Suprapubic skin (tissue), 4 donors: Measurements from ENCODE around the gene IGFL3. TPM values are rescaled to one million over a fixed set of nuclear protein-coding genes. Genes with fewer than 3 reads are reported as not detected.
A peak's percentile ranks its signal among the peaks of the same experiment; 100 is the strongest.

Source experiments
- DNase-seq, 2 donors: peaks; one replicate each; pipeline ENCODE4 v3.0.0-alpha.2; 2019; ENCODE audit warnings: low spot score in 2 of 2
- H3K27ac ChIP-seq: fragments of 200-600 bp; sonication (generic); one replicate; pipeline ENCODE4 v1.5.1; 2019
- H3K27me3 ChIP-seq: fragments of 200-600 bp; sonication (generic); one replicate; pipeline ENCODE4 v1.5.1; 2019
- H3K36me3 ChIP-seq: fragments of 200-600 bp; sonication (generic); one replicate; pipeline ENCODE4 v1.5.1; 2019
- H3K4me1 ChIP-seq: fragments of 200-600 bp; sonication (generic); one replicate; pipeline ENCODE4 v1.5.1; 2019
- H3K4me3 ChIP-seq: fragments of 200-600 bp; sonication (generic); one replicate; pipeline ENCODE4 v1.5.1; 2019; ENCODE audit warnings: mild to moderate bottlenecking
- H3K9me3 ChIP-seq: fragments of 200-600 bp; sonication (generic); one replicate; pipeline ENCODE4 v1.5.1; 2019
- EP300 ChIP-seq: sonication (generic); formaldehyde crosslinking; IDR thresholded peaks from one replicate; pipeline ENCODE4 v1.6.1; 2017; ENCODE audit warnings: antibody characterized with exemption
- POLR2A ChIP-seq, 2 donors: fragments of 450-650 bp; IDR thresholded peaks; one replicate each; pipeline ENCODE4 v1.6.1; 2017; ENCODE audit warnings: antibody characterized with exemption in 2 of 2, mild to moderate bottlenecking in 2 of 2, moderate library complexity in 2 of 2
- POLR2AphosphoS5 ChIP-seq, 3 donors: sonication (generic); formaldehyde crosslinking; IDR thresholded peaks; one replicate each; pipeline ENCODE4 v1.6.1; 2017; ENCODE audit warnings: antibody characterized with exemption in 3 of 3
- WGBS: methylation state at CpG from one replicate; pipeline ENCODE4 v1.1.5; 2018; 5-methylcytosine and 5-hydroxymethylcytosine counted together
- total RNA-seq, 4 donors: library from RNA; depleted of rRNA; stranded (reverse); fragments of >200 nt; gene quantifications; one replicate each; pipeline ENCODE4 v1.1.0, GENCODE V29; 2016
- TF ChIP-seq, protein P1 (sequence below), 2 donors: fragments of 200-600 bp in 1 of 2; fragments of 450-650 bp in 1 of 2; sonication (generic) in 1 of 2; IDR thresholded peaks; one replicate each; pipeline ENCODE4 v1.5.1; 2016 to 2019; ENCODE audit warnings: antibody characterized with exemption in 2 of 2, mild to moderate bottlenecking in 1 of 2, moderate library complexity in 1 of 2

The IGFL3 gene
- total RNA-seq, 4 donors from 2014 or later = 10.2 to 49.4 (median 16.8) TPM

GRCh38 chr19:46076951-46077814 lies 47.3 kb downstream of the IGFL3 start:
- H3K36me3 ChIP-seq = no peaks in the 10 kb centered on the region
- 2% methylated on average over 30 of the region's 50 CpGs for WGBS
- TF ChIP-seq, protein P1, sequence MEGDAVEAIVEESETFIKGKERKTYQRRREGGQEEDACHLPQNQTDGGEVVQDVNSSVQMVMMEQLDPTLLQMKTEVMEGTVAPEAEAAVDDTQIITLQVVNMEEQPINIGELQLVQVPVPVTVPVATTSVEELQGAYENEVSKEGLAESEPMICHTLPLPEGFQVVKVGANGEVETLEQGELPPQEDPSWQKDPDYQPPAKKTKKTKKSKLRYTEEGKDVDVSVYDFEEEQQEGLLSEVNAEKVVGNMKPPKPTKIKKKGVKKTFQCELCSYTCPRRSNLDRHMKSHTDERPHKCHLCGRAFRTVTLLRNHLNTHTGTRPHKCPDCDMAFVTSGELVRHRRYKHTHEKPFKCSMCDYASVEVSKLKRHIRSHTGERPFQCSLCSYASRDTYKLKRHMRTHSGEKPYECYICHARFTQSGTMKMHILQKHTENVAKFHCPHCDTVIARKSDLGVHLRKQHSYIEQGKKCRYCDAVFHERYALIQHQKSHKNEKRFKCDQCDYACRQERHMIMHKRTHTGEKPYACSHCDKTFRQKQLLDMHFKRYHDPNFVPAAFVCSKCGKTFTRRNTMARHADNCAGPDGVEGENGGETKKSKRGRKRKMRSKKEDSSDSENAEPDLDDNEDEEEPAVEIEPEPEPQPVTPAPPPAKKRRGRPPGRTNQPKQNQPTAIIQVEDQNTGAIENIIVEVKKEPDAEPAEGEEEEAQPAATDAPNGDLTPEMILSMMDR (IDR thresholded peaks at IDR 0.05) = peak; percentile 58 to 75
- TF ChIP-seq POLR2AphosphoS5 (IDR thresholded peaks at IDR 0.05) (peak in 1 of 3 donors; percentile 57), EP300 (no peak), POLR2A (IDR thresholded peaks at IDR 0.05) (no peak)
- peak in 1 of 2 donors; percentile 75 for DNase-seq
- H3K9me3 ChIP-seq = no peaks in the 10 kb centered on the region
- peak overlapping the region; percentile 4 for H3K27ac ChIP-seq
- H3K4me3 ChIP-seq = peak overlapping the region; percentile 46
- peaks cover 58% of the 10 kb centered on the region for H3K27me3 ChIP-seq
- peaks cover 19% of the 10 kb centered on the region for H3K4me1 ChIP-seq

DNA sequence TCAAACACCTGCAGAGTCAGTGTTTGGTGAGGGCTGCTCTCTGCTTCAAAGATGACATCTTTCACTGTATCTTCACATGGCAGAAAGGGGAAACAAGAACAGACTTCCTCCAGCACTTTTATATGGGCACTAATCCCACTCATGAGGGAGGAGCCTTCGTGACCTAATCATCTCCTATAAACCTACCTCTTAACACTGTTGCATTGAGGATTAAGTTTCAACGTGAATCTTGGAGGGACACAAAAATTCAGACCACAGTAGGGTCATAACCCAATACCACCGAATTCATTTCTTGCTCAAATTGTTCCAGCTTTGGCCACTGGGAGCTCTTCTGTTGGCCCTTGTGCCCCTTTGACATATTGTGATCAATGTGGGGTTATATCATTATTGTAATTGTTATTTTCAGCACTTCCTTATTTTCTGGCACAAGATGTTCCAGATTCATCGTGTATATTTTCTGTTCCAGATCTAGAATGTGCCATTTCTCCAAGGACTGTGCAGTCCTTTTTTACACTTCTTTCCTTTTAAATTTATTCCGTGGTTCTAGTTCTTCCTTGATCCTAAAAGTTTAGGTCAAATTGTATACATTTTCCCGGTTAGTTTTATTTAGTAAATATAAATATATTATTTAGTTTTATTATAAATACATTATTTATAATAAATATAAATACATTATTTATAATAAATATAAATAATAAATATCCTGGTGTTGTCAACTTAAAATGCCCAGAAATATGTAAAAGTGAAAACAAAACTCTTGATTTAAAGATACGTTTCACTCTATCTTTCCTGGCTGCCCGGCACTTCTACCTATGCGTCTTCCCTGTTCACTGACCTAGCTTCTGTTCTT lies 48.2 kb downstream of the IGFL3 start:
- Histone ChIP-seq H3K4me1 (peaks cover 19% of the 10 kb centered on the region), H3K9me3 (no peaks in the 10 kb centered on the region), H3K4me3 (no peak overlapping the region), H3K36me3 (no peaks in the 10 kb centered on the region), H3K27me3 (peaks cover 60% of the 10 kb centered on the region), H3K27ac (no peak overlapping the region)
- TF ChIP-seq EP300 = no peak
- TF ChIP-seq, protein P1 (IDR thresholded peaks at IDR 0.05) = no peak
- TF ChIP-seq POLR2AphosphoS5 (IDR thresholded peaks at IDR 0.05) = no peak
- no peak for DNase-seq
- 36% methylated on average over 9 of the region's 9 CpGs for WGBS

GRCh38 chr19:46073268-46073922 lies 51.1 kb downstream of the IGFL3 start:
- peaks cover 64% of the 10 kb centered on the region for H3K27me3 ChIP-seq
- no peak overlapping the region for H3K4me3 ChIP-seq
- peaks cover 39% of the 10 kb centered on the region for H3K4me1 ChIP-seq
- TF ChIP-seq EP300 = no peak
- TF ChIP-seq, protein P1 (IDR thresholded peaks at IDR 0.05) = no peak
- H3K9me3 ChIP-seq = no peaks in the 10 kb centered on the region
- WGBS = 52% methylated on average over 3 of the region's 3 CpGs
- H3K36me3 ChIP-seq = no peaks in the 10 kb centered on the region
- no peak for DNase-seq
- H3K27ac ChIP-seq = no peak overlapping the region

Other genes with a start within 250 kb of the IGFL3 start
- 10 to 100 TPM; 24.7 to 36.9 (median 30.7) TPM for gene IRF2BP1, start 238.5 kb downstream of the IGFL3 start, total RNA-seq
- gene MYPOP, start 222.1 kb downstream of the IGFL3 start, total RNA-seq = 1 to 10 TPM; 4.4 to 9.4 (median 6.5) TPM
- not detected for gene NANOS2, start 209.9 kb downstream of the IGFL3 start, total RNA-seq
- gene NOVA2, start 150.8 kb downstream of the IGFL3 start, total RNA-seq = under 1 TPM; 0.21 to 0.97 (median 0.55) TPM
- gene CCDC61, start 129.2 kb downstream of the IGFL3 start, total RNA-seq = 10 to 100 TPM in 1 of 4 donors, 1 to 10 TPM in 3; 8.4 to 14.6 (median 9.5) TPM
- gene PGLYRP1, start 101.6 kb downstream of the IGFL3 start, total RNA-seq = not detected
- gene IGFL4, start 83.7 kb downstream of the IGFL3 start, total RNA-seq = 10 to 100 TPM in 1 of 4 donors, 1 to 10 TPM in 3; 1.4 to 10.6 (median 5.5) TPM
- 10 to 100 TPM; 10.1 to 39.2 (median 16.1) TPM for gene IGFL2, start 23.6 kb upstream of the IGFL3 start, total RNA-seq
- not detected for gene IGFL1, start 105.1 kb upstream of the IGFL3 start, total RNA-seq
- 10 to 100 TPM in 2 of 4 donors, 1 to 10 TPM in 2; 6.6 to 30.0 (median 18.5) TPM for gene HIF3A, start 172.4 kb upstream of the IGFL3 start, total RNA-seq
- 10 to 100 TPM; 38.2 to 66.0 (median 51.3) TPM for gene PPP5C, start 222.4 kb upstream of the IGFL3 start, total RNA-seq